Measurements from ENCODE around the gene MARCKSL1.
"Not testable (repeated sequence)": the region's sequence is repeated elsewhere in the genome, so short reads cannot be mapped to it uniquely, and the experiment has no call there.

The MARCKSL1 gene

DNA sequence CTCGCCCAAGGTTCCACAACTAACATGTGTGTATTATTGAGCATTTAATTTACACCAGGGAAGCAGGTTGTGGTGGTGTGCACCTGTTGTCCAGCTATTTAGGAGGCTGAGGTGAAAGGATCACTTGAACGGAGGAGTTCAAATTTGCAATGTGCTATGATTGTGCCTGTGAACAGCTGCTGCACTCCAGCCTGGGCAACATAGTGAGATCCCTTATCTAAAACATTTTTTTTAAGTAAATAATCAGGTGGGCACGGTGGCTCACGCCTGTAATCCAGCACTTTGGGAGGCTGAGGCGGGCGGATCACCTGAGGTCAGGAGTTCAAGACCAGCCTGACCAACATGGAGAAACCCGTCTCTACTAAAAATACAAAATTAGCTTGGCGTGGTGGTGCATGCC, 51.3 kb downstream of the MARCKSL1 start:
- DNase-seq: not testable (repeated sequence)
